GM12891 (cell line): Measurements from ENCODE around the gene LMO1.

Source experiments
- DNase-seq: peaks from one replicate; pipeline ENCODE4 v3.0.0; 2011; ENCODE audit warnings: low spot score; ENCODE audit not compliant: insufficient read length
- FAIRE-seq: peaks from 2 replicates; lab custom pipeline; 2011; peaks lifted over from hg19 to GRCh38; lab: Jason Lieb, UNC
- PAX5 ChIP-seq: IDR thresholded peaks from 2 replicates; pipeline ENCODE4 v1.6.1; 2011; ENCODE audit warnings: low read length, moderate library complexity, mild to moderate bottlenecking; ENCODE audit not compliant: insufficient read depth, severe bottlenecking
- POLR2A ChIP-seq: IDR thresholded peaks from 2 replicates; pipeline ENCODE4 v1.6.1; 2011; ENCODE audit warnings: low read depth, low read length, control low read depth
- POLR2AphosphoS5 ChIP-seq: IDR thresholded peaks from 2 replicates; pipeline ENCODE4 v1.6.1; 2011; ENCODE audit warnings: low read depth, low read length, control low read depth
- POU2F2 ChIP-seq: IDR thresholded peaks from 2 replicates; pipeline ENCODE4 v1.6.1; 2011; ENCODE audit warnings: low read depth, mild to moderate bottlenecking, control low read depth, low read length, moderate library complexity
- SPI1 ChIP-seq: IDR thresholded peaks from 2 replicates; pipeline ENCODE4 v1.6.1; 2011; ENCODE audit warnings: low read depth, low read length, control low read depth
- TAF1 ChIP-seq: IDR thresholded peaks from 2 replicates; pipeline ENCODE4 v1.6.1; 2011; ENCODE audit warnings: low read depth, low read length, control low read depth

Gene LMO1

GRCh38 chr11:8221046-8221723 is 42.5 kb downstream of the LMO1 start:
- TF ChIP-seq POLR2A = no peak
- TF ChIP-seq POLR2AphosphoS5 = no peak
- no peak for TF ChIP-seq TAF1
- no peak for TF ChIP-seq PAX5
- TF ChIP-seq SPI1 = no peak
- no peak for TF ChIP-seq POU2F2
- FAIRE-seq (no peak), DNase-seq (no peak)

- FAIRE-seq = no peak
Measured at GRCh38 chr11:8220261-8221045, 43.2 kb downstream of the LMO1 start.

GRCh38 chr11:8219257-8220021 is 44.2 kb downstream of the LMO1 start:
- FAIRE-seq = peak; percentile 62
- TF ChIP-seq POLR2AphosphoS5 (no peak), SPI1 (no peak), TAF1 (no peak), PAX5 (no peak), POU2F2 (no peak), POLR2A (no peak)
- peak; percentile 48 for DNase-seq

More at GRCh38 chr11:8220261-8221045, 43.2 kb downstream of the LMO1 start:
- DNase-seq = no peak
- TF ChIP-seq POLR2AphosphoS5 (no peak), SPI1 (no peak), POLR2A (no peak), PAX5 (no peak), TAF1 (no peak), POU2F2 (no peak)

GRCh38 chr11:8218840-8219239 is 44.8 kb downstream of the LMO1 start:
- FAIRE-seq (no peak), DNase-seq (no peak)
- TF ChIP-seq PAX5 (no peak), SPI1 (no peak)

GRCh38 chr11:8218409-8218808 is 45.3 kb downstream of the LMO1 start:
- FAIRE-seq = no peak
- no peak for DNase-seq
- TF ChIP-seq POU2F2 = no peak

- FAIRE-seq (no peak), DNase-seq (no peak)
- TF ChIP-seq PAX5 = no peak
- TF ChIP-seq POU2F2 = no peak
- no peak for TF ChIP-seq SPI1
- no peak for TF ChIP-seq POLR2A
- TF ChIP-seq TAF1 = no peak
- no peak for TF ChIP-seq POLR2AphosphoS5
Measured at GRCh38 chr11:8217926-8218325, 45.8 kb downstream of the LMO1 start.

GRCh38 chr11:8217136-8217535 is 46.5 kb downstream of the LMO1 start:
- TF ChIP-seq POLR2A (no peak), PAX5 (no peak), POU2F2 (no peak), SPI1 (no peak), POLR2AphosphoS5 (no peak), TAF1 (no peak)
- no peak for DNase-seq
- no peak for FAIRE-seq

GRCh38 chr11:8213376-8213775 is 50.3 kb downstream of the LMO1 start:
- no peak for TF ChIP-seq POLR2A
- no peak for TF ChIP-seq POU2F2
- TF ChIP-seq POLR2AphosphoS5 = no peak
- no peak for TF ChIP-seq SPI1
- no peak for TF ChIP-seq TAF1
- TF ChIP-seq PAX5 = no peak
- FAIRE-seq (no peak), DNase-seq (no peak)

GRCh38 chr11:8209208-8209807 is 54.4 kb downstream of the LMO1 start:
- DNase-seq (no peak), FAIRE-seq (peak; percentile 59)
- TF ChIP-seq TAF1 (no peak), POLR2AphosphoS5 (no peak), SPI1 (no peak), POLR2A (no peak)
